Measurements from ENCODE around the gene PITPNB. TPM values are rescaled to one million over a fixed set of nuclear protein-coding genes. Genes with fewer than 3 reads are reported as not detected.

Gene PITPNB
- 100 to 1,000 TPM in 1 of 2 donors, 10 to 100 TPM in 1; 86.1 to 119 TPM for total RNA-seq

GRCh38 chr22:27919222-27919941 is at the start of gene PITPNB:
Gene PITPNB, minus strand, starts transcription at chr22:27919256. Its CDS starts 65 bp downstream, at chr22:27919191.
- ATAC-seq (replicated peaks), result peak; percentile 88
- no peaks in the 10 kb centered on the region for H3K9me3 Mint-ChIP-seq

GRCh38 chr22:27966168-27967064 is 47.4 kb upstream of the PITPNB start:
- no peaks in the 10 kb centered on the region for H3K27me3 Mint-ChIP-seq

More at GRCh38 chr22:27919222-27919941, at the start of gene PITPNB:
- no peaks in the 10 kb centered on the region for H3K27me3 Mint-ChIP-seq
- peaks cover 43% of the 10 kb centered on the region for H3K4me1 Mint-ChIP-seq
- H3K4me3 Mint-ChIP-seq, result peak within 1 kb of the TSS; percentile 99
- peaks cover 69% of the 10 kb centered on the region for H3K36me3 Mint-ChIP-seq (ENCODE audit: low read depth)
- H3K27ac Mint-ChIP-seq, result peak within 1 kb of the TSS; percentile 99

GRCh38 chr22:27962268-27963044 is 43.4 kb upstream of the PITPNB start:
- Mint-ChIP-seq H3K9me3 (no peaks in the 10 kb centered on the region), H3K27ac (no peak overlapping the region), H3K27me3 (no peaks in the 10 kb centered on the region)

More at GRCh38 chr22:27966168-27967064, 47.4 kb upstream of the PITPNB start:
- Mint-ChIP-seq H3K36me3 (ENCODE audit: low read depth) (peaks cover 8% of the 10 kb centered on the region), H3K4me3 (no peak overlapping the region), H3K9me3 (no peaks in the 10 kb centered on the region), H3K4me1 (no peaks in the 10 kb centered on the region), H3K27ac (peak overlapping the region; percentile 2)
- no peak for ATAC-seq (replicated peaks)

GRCh38 chr22:27961680-27962079 is 42.6 kb upstream of the PITPNB start:
- Mint-ChIP-seq H3K27ac (no peak overlapping the region), H3K4me3 (no peak overlapping the region), H3K4me1 (no peaks in the 10 kb centered on the region), H3K9me3 (no peaks in the 10 kb centered on the region), H3K36me3 (ENCODE audit: low read depth) (no peaks in the 10 kb centered on the region), H3K27me3 (no peaks in the 10 kb centered on the region)
- no peak for ATAC-seq (replicated peaks)

More at GRCh38 chr22:27962268-27963044, 43.4 kb upstream of the PITPNB start:
- H3K4me3 Mint-ChIP-seq, result no peak overlapping the region
- no peaks in the 10 kb centered on the region for H3K36me3 Mint-ChIP-seq (ENCODE audit: low read depth)
- no peak for ATAC-seq (replicated peaks)
- no peaks in the 10 kb centered on the region for H3K4me1 Mint-ChIP-seq

- H3K4me1 Mint-ChIP-seq, result no peaks in the 10 kb centered on the region
- no peak overlapping the region for H3K27ac Mint-ChIP-seq
- no peaks in the 10 kb centered on the region for H3K9me3 Mint-ChIP-seq
- ATAC-seq (replicated peaks), result no peak
- H3K27me3 Mint-ChIP-seq, result no peaks in the 10 kb centered on the region
- H3K36me3 Mint-ChIP-seq (ENCODE audit: low read depth), result no peaks in the 10 kb centered on the region
- H3K4me3 Mint-ChIP-seq, result no peak overlapping the region
Observed at GRCh38 chr22:27961182-27961581, 42.1 kb upstream of the PITPNB start.

GRCh38 chr22:27959335-27960090 is 40.5 kb upstream of the PITPNB start:
- Mint-ChIP-seq H3K4me1 (no peaks in the 10 kb centered on the region), H3K9me3 (no peaks in the 10 kb centered on the region), H3K36me3 (ENCODE audit: low read depth) (no peaks in the 10 kb centered on the region), H3K27me3 (no peaks in the 10 kb centered on the region), H3K27ac (no peak overlapping the region), H3K4me3 (no peak overlapping the region)
- no peak for ATAC-seq (replicated peaks)

- no peaks in the 10 kb centered on the region for H3K4me1 Mint-ChIP-seq
- H3K4me3 Mint-ChIP-seq, result no peak overlapping the region
- no peaks in the 10 kb centered on the region for H3K36me3 Mint-ChIP-seq (ENCODE audit: low read depth)
- no peak overlapping the region for H3K27ac Mint-ChIP-seq
- no peaks in the 10 kb centered on the region for H3K27me3 Mint-ChIP-seq
- ATAC-seq (replicated peaks), result no peak
- no peaks in the 10 kb centered on the region for H3K9me3 Mint-ChIP-seq
Observed at GRCh38 chr22:27952779-27953178, 33.7 kb upstream of the PITPNB start.

GRCh38 chr22:27952091-27952490 is 33.0 kb upstream of the PITPNB start:
- Mint-ChIP-seq H3K27ac (no peak overlapping the region), H3K36me3 (ENCODE audit: low read depth) (peaks cover 6% of the 10 kb centered on the region), H3K4me1 (no peaks in the 10 kb centered on the region), H3K9me3 (no peaks in the 10 kb centered on the region), H3K27me3 (no peaks in the 10 kb centered on the region), H3K4me3 (no peak overlapping the region)
- ATAC-seq (replicated peaks), result no peak

GRCh38 chr22:27949421-27949820 is 30.4 kb upstream of the PITPNB start:
- H3K36me3 Mint-ChIP-seq (ENCODE audit: low read depth), result peaks cover 8% of the 10 kb centered on the region
- no peaks in the 10 kb centered on the region for H3K4me1 Mint-ChIP-seq
- no peak overlapping the region for H3K27ac Mint-ChIP-seq
- no peaks in the 10 kb centered on the region for H3K27me3 Mint-ChIP-seq
- no peaks in the 10 kb centered on the region for H3K9me3 Mint-ChIP-seq
- no peak for ATAC-seq (replicated peaks)
- H3K4me3 Mint-ChIP-seq, result no peak overlapping the region

- no peaks in the 10 kb centered on the region for H3K9me3 Mint-ChIP-seq
- H3K36me3 Mint-ChIP-seq (ENCODE audit: low read depth), result peaks cover 8% of the 10 kb centered on the region
- no peak overlapping the region for H3K27ac Mint-ChIP-seq
- H3K27me3 Mint-ChIP-seq, result no peaks in the 10 kb centered on the region
- no peak for ATAC-seq (replicated peaks)
- no peak overlapping the region for H3K4me3 Mint-ChIP-seq
- no peaks in the 10 kb centered on the region for H3K4me1 Mint-ChIP-seq
Observed at GRCh38 chr22:27948569-27948968, 29.5 kb upstream of the PITPNB start.

- no peak for ATAC-seq (replicated peaks)
- no peak overlapping the region for H3K4me3 Mint-ChIP-seq
- no peaks in the 10 kb centered on the region for H3K27me3 Mint-ChIP-seq
- no peak overlapping the region for H3K27ac Mint-ChIP-seq
- peaks cover 8% of the 10 kb centered on the region for H3K36me3 Mint-ChIP-seq (ENCODE audit: low read depth)
- no peaks in the 10 kb centered on the region for H3K9me3 Mint-ChIP-seq
- no peaks in the 10 kb centered on the region for H3K4me1 Mint-ChIP-seq
Observed at GRCh38 chr22:27947448-27947847, 28.4 kb upstream of the PITPNB start.

GRCh38 chr22:27941143-27941542 is 22.1 kb upstream of the PITPNB start:
- ATAC-seq (replicated peaks), result no peak
- H3K36me3 Mint-ChIP-seq (ENCODE audit: low read depth), result peaks cover 6% of the 10 kb centered on the region
- H3K4me3 Mint-ChIP-seq, result no peak overlapping the region
- H3K27ac Mint-ChIP-seq, result no peak overlapping the region
- H3K4me1 Mint-ChIP-seq, result no peaks in the 10 kb centered on the region
- H3K27me3 Mint-ChIP-seq, result no peaks in the 10 kb centered on the region
- H3K9me3 Mint-ChIP-seq, result no peaks in the 10 kb centered on the region

- Mint-ChIP-seq H3K9me3 (no peaks in the 10 kb centered on the region), H3K4me1 (no peaks in the 10 kb centered on the region), H3K27me3 (no peaks in the 10 kb centered on the region), H3K27ac (no peak overlapping the region), H3K36me3 (ENCODE audit: low read depth) (peaks cover 6% of the 10 kb centered on the region), H3K4me3 (no peak overlapping the region)
- no peak for ATAC-seq (replicated peaks)
Observed at GRCh38 chr22:27937453-27937852, 18.4 kb upstream of the PITPNB start.

- H3K27ac Mint-ChIP-seq, result no peak overlapping the region
- H3K4me1 Mint-ChIP-seq, result no peaks in the 10 kb centered on the region
- no peak overlapping the region for H3K4me3 Mint-ChIP-seq
- no peaks in the 10 kb centered on the region for H3K27me3 Mint-ChIP-seq
- H3K36me3 Mint-ChIP-seq (ENCODE audit: low read depth), result no peaks in the 10 kb centered on the region
- no peaks in the 10 kb centered on the region for H3K9me3 Mint-ChIP-seq
- no peak for ATAC-seq (replicated peaks)
Observed at GRCh38 chr22:27935897-27936296, 16.8 kb upstream of the PITPNB start.

Data from activated T-helper 17 cell treated with anti-CD3 and anti-CD28 coated beads, Interleukin-2, amount 50 U/mL, for 72 hours (primary cell).